ENCODE data around the gene MSLN. TPM values are rescaled to one million over a fixed set of nuclear protein-coding genes. Genes with fewer than 3 reads are reported as not detected.

The MSLN gene
- total and polyA plus RNA-seq, 2 of the 13 experiments (the other 11 are each of a cell fraction or from before 2014, with no cell fraction given): 2.0 to 2.3 TPM

GRCh38 chr16:740764-741505 is 19.6 kb upstream of the MSLN start, which contains the start of gene CIAO3 (continued):
- TF ChIP-seq ZHX2 (IDR thresholded peaks at IDR 0.05; ENCODE audit: low read depth): peak; percentile 89
- TF ChIP-seq ZHX2 (CRISPR knock-in tag; IDR thresholded peaks at IDR 0.05; ENCODE audit: borderline replicate concordance): no peak
- TF ChIP-seq ZNF816 (CRISPR knock-in tag; IDR thresholded peaks at IDR 0.05; ENCODE audit: borderline replicate concordance): no peak
- peak; percentile 46; the same call in 1 of the 2 replicates for TF ChIP-seq DNMT1 (CRISPR knock-in tag; IDR thresholded peaks at IDR 0.05)
- TF ChIP-seq, protein P1, sequence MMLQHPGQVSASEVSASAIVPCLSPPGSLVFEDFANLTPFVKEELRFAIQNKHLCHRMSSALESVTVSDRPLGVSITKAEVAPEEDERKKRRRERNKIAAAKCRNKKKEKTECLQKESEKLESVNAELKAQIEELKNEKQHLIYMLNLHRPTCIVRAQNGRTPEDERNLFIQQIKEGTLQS (CRISPR knock-in tag; IDR thresholded peaks at IDR 0.05): peak; percentile 88
- TF ChIP-seq HMGXB4 (CRISPR knock-in tag; IDR thresholded peaks at IDR 0.05; ENCODE audit: borderline replicate concordance in 1 of 2, low read depth in 1 of 2): peak; percentile 94 to 95
- TF ChIP-seq ZNF431 (CRISPR knock-in tag; IDR thresholded peaks at IDR 0.05; ENCODE audit: borderline replicate concordance, low read depth): peak; percentile 64; the same call in 1 of the 2 replicates
- TF ChIP-seq THAP11 (CRISPR knock-in tag; IDR thresholded peaks at IDR 0.05): peak; percentile 95
- TF ChIP-seq KLF16 (CRISPR knock-in tag; IDR thresholded peaks at IDR 0.05): peak in 1 of 2 experiments; percentile 94; a peak in 2 of 4 replicates
- peak; percentile 59; the same call in 1 of the 2 replicates for TF ChIP-seq NFKBIZ (CRISPR knock-in tag; IDR thresholded peaks at IDR 0.05)
- peak; percentile 35; the same call in 1 of the 2 replicates for TF ChIP-seq ATF7 (IDR thresholded peaks at IDR 0.05)
- peak; percentile 92 for TF ChIP-seq ATF7 (CRISPR knock-in tag; IDR thresholded peaks at IDR 0.05)
- TF ChIP-seq NFATC3 (CRISPR knock-in tag; IDR thresholded peaks at IDR 0.05): no peak
- TF ChIP-seq YEATS2 (CRISPR knock-in tag; IDR thresholded peaks at IDR 0.05; ENCODE audit: borderline replicate concordance): peak; percentile 91
- TF ChIP-seq, protein P2, sequence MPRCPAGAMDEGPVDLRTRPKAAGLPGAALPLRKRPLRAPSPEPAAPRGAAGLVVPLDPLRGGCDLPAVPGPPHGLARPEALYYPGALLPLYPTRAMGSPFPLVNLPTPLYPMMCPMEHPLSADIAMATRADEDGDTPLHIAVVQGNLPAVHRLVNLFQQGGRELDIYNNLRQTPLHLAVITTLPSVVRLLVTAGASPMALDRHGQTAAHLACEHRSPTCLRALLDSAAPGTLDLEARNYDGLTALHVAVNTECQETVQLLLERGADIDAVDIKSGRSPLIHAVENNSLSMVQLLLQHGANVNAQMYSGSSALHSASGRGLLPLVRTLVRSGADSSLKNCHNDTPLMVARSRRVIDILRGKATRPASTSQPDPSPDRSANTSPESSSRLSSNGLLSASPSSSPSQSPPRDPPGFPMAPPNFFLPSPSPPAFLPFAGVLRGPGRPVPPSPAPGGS (CRISPR knock-in tag; IDR thresholded peaks at IDR 0.05): peak; percentile 89; the same call in 1 of the 2 replicates
- peak; percentile 43; the same call in 1 of the 2 replicates for TF ChIP-seq EEA1 (CRISPR knock-in tag; IDR thresholded peaks at IDR 0.05; ENCODE audit: borderline replicate concordance)
- no peak for TF ChIP-seq GRHL1 (CRISPR knock-in tag; conservative IDR thresholded peaks at IDR 0.05)

All from HepG2 (cell line).